ENCODE data around the gene GRAP2. TPM values are rescaled to one million over a fixed set of nuclear protein-coding genes. Genes with fewer than 3 reads are reported as not detected.
A peak's percentile ranks its signal among the peaks of the same experiment; 100 is the strongest.

The GRAP2 gene
- total and polyA plus RNA-seq, 2 experiments from 2014 or later, result 0.42 TPM; not detected in 1

DNA sequence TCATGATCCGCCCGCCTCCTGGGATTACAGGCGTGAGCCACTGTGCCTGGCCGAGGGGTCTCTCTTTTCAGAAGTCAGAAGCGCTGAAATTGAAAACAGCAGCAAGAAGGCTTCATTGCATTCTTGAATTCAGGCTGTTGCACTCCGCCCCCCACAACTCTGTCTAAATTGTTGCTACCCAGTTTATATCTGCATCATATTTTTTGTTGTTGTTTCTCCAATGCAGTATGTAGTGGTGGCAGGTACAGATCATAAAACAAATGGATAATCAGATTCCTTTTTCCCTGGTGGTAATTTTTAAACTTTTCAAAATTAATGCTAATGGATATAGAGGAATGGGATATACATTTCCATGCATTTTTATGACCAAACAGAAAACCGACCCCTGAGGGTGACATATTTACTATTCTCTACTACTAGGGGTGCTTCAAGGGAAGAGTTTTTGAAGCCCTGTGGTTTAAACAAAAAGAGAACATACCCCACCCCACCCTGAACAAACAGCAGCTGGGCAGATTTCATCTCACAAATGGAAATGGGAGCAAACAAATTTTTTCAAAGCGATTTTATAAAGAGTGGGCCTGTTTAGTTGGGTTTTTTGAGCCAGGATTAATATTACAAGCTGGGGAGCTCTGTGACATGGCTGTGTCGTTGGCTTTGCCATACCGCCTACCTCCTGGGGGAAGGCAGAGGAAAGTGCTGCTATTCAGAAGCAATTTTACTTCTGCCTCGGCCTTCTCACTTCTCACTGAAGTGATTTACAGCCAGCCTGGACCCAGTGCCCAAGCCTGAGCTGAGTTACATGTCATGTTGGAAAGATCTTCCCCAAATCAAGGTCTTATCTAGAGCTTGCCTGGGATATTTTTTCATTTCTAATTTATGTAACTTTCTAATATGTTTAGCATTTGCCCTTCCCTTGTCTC, 43.3 kb downstream of the GRAP2 start:
- Histone ChIP-seq H3K4me1 (ENCODE audit: insufficient read depth) (peaks cover 67% of the 10 kb centered on the region), H3F3A (replicated peaks; ENCODE audit: low read depth) (peaks cover 5% of the 10 kb centered on the region; the same call in 1 of the 2 replicates), H3K27me3 (ENCODE audit: insufficient read depth) (no peaks in the 10 kb centered on the region), H3K79me2 (replicated peaks; ENCODE audit: insufficient read depth) (no peaks in the 10 kb centered on the region), H3K36me3 (ENCODE audit: insufficient read depth) (no peaks in the 10 kb centered on the region), H4K20me1 (replicated peaks; ENCODE audit: insufficient read depth) (no peaks in the 10 kb centered on the region), H3K4me2 (peak overlapping the region; percentile 35), H3K4me3 (no peak overlapping the region), H2AFZ (peak overlapping the region; percentile 7; the same call in 1 of the 2 replicates), H3K27ac (ENCODE audit: low read depth) (no peak overlapping the region), H3K9me2 (ENCODE audit: insufficient read depth) (no peaks in the 10 kb centered on the region)
- H3K36me3 Mint-ChIP-seq (ENCODE audit: low read depth), result no peaks in the 10 kb centered on the region
- no peak overlapping the region for H3K27ac Mint-ChIP-seq
- H3K9me3 Mint-ChIP-seq, result no peaks in the 10 kb centered on the region; the same call in 2 of the 3 replicates
- no peak overlapping the region for H3K4me3 Mint-ChIP-seq
- no peak for DNase-seq (ENCODE audit: low spot score)
- peak; percentile 14 for ATAC-seq
- peaks cover 62% of the 10 kb centered on the region for H3K4me1 Mint-ChIP-seq
- TF ChIP-seq STAT1 (IDR thresholded peaks at IDR 0.05; ENCODE audit: unreplicated experiment), result no peak
- TF ChIP-seq, protein P1, sequence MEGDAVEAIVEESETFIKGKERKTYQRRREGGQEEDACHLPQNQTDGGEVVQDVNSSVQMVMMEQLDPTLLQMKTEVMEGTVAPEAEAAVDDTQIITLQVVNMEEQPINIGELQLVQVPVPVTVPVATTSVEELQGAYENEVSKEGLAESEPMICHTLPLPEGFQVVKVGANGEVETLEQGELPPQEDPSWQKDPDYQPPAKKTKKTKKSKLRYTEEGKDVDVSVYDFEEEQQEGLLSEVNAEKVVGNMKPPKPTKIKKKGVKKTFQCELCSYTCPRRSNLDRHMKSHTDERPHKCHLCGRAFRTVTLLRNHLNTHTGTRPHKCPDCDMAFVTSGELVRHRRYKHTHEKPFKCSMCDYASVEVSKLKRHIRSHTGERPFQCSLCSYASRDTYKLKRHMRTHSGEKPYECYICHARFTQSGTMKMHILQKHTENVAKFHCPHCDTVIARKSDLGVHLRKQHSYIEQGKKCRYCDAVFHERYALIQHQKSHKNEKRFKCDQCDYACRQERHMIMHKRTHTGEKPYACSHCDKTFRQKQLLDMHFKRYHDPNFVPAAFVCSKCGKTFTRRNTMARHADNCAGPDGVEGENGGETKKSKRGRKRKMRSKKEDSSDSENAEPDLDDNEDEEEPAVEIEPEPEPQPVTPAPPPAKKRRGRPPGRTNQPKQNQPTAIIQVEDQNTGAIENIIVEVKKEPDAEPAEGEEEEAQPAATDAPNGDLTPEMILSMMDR (conservative IDR thresholded peaks at IDR 0.05; ENCODE audit: low read depth in 2 of 2), result no peak
- TF ChIP-seq EZH2 (IDR thresholded peaks at IDR 0.05; ENCODE audit: low read depth, unreplicated experiment), result no peak
- TF ChIP-seq NANOG (IDR thresholded peaks at IDR 0.05; ENCODE audit: borderline replicate concordance), result no peak
- TF ChIP-seq ZNF114 (CRISPR knock-in tag; IDR thresholded peaks at IDR 0.05), result no peak
- TF ChIP-seq ZNF331 (CRISPR knock-in tag; IDR thresholded peaks at IDR 0.05; ENCODE audit: low read depth), result no peak
- no peak for TF ChIP-seq JUNB (IDR thresholded peaks at IDR 0.05; ENCODE audit: unreplicated experiment)
- TF ChIP-seq, protein P2, sequence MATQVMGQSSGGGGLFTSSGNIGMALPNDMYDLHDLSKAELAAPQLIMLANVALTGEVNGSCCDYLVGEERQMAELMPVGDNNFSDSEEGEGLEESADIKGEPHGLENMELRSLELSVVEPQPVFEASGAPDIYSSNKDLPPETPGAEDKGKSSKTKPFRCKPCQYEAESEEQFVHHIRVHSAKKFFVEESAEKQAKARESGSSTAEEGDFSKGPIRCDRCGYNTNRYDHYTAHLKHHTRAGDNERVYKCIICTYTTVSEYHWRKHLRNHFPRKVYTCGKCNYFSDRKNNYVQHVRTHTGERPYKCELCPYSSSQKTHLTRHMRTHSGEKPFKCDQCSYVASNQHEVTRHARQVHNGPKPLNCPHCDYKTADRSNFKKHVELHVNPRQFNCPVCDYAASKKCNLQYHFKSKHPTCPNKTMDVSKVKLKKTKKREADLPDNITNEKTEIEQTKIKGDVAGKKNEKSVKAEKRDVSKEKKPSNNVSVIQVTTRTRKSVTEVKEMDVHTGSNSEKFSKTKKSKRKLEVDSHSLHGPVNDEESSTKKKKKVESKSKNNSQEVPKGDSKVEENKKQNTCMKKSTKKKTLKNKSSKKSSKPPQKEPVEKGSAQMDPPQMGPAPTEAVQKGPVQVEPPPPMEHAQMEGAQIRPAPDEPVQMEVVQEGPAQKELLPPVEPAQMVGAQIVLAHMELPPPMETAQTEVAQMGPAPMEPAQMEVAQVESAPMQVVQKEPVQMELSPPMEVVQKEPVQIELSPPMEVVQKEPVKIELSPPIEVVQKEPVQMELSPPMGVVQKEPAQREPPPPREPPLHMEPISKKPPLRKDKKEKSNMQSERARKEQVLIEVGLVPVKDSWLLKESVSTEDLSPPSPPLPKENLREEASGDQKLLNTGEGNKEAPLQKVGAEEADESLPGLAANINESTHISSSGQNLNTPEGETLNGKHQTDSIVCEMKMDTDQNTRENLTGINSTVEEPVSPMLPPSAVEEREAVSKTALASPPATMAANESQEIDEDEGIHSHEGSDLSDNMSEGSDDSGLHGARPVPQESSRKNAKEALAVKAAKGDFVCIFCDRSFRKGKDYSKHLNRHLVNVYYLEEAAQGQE (IDR thresholded peaks at IDR 0.05; ENCODE audit: unreplicated experiment), result no peak
- no peak for TF ChIP-seq CREB1 (CRISPR knock-in tag; IDR thresholded peaks at IDR 0.05; ENCODE audit: low read depth)
- TF ChIP-seq, protein P3, sequence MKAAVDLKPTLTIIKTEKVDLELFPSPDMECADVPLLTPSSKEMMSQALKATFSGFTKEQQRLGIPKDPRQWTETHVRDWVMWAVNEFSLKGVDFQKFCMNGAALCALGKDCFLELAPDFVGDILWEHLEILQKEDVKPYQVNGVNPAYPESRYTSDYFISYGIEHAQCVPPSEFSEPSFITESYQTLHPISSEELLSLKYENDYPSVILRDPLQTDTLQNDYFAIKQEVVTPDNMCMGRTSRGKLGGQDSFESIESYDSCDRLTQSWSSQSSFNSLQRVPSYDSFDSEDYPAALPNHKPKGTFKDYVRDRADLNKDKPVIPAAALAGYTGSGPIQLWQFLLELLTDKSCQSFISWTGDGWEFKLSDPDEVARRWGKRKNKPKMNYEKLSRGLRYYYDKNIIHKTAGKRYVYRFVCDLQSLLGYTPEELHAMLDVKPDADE (IDR thresholded peaks at IDR 0.05), result no peak
- TF ChIP-seq EZH2phosphoT487 (IDR thresholded peaks at IDR 0.05; ENCODE audit: unreplicated experiment), result no peak
- TF ChIP-seq, protein P4, sequence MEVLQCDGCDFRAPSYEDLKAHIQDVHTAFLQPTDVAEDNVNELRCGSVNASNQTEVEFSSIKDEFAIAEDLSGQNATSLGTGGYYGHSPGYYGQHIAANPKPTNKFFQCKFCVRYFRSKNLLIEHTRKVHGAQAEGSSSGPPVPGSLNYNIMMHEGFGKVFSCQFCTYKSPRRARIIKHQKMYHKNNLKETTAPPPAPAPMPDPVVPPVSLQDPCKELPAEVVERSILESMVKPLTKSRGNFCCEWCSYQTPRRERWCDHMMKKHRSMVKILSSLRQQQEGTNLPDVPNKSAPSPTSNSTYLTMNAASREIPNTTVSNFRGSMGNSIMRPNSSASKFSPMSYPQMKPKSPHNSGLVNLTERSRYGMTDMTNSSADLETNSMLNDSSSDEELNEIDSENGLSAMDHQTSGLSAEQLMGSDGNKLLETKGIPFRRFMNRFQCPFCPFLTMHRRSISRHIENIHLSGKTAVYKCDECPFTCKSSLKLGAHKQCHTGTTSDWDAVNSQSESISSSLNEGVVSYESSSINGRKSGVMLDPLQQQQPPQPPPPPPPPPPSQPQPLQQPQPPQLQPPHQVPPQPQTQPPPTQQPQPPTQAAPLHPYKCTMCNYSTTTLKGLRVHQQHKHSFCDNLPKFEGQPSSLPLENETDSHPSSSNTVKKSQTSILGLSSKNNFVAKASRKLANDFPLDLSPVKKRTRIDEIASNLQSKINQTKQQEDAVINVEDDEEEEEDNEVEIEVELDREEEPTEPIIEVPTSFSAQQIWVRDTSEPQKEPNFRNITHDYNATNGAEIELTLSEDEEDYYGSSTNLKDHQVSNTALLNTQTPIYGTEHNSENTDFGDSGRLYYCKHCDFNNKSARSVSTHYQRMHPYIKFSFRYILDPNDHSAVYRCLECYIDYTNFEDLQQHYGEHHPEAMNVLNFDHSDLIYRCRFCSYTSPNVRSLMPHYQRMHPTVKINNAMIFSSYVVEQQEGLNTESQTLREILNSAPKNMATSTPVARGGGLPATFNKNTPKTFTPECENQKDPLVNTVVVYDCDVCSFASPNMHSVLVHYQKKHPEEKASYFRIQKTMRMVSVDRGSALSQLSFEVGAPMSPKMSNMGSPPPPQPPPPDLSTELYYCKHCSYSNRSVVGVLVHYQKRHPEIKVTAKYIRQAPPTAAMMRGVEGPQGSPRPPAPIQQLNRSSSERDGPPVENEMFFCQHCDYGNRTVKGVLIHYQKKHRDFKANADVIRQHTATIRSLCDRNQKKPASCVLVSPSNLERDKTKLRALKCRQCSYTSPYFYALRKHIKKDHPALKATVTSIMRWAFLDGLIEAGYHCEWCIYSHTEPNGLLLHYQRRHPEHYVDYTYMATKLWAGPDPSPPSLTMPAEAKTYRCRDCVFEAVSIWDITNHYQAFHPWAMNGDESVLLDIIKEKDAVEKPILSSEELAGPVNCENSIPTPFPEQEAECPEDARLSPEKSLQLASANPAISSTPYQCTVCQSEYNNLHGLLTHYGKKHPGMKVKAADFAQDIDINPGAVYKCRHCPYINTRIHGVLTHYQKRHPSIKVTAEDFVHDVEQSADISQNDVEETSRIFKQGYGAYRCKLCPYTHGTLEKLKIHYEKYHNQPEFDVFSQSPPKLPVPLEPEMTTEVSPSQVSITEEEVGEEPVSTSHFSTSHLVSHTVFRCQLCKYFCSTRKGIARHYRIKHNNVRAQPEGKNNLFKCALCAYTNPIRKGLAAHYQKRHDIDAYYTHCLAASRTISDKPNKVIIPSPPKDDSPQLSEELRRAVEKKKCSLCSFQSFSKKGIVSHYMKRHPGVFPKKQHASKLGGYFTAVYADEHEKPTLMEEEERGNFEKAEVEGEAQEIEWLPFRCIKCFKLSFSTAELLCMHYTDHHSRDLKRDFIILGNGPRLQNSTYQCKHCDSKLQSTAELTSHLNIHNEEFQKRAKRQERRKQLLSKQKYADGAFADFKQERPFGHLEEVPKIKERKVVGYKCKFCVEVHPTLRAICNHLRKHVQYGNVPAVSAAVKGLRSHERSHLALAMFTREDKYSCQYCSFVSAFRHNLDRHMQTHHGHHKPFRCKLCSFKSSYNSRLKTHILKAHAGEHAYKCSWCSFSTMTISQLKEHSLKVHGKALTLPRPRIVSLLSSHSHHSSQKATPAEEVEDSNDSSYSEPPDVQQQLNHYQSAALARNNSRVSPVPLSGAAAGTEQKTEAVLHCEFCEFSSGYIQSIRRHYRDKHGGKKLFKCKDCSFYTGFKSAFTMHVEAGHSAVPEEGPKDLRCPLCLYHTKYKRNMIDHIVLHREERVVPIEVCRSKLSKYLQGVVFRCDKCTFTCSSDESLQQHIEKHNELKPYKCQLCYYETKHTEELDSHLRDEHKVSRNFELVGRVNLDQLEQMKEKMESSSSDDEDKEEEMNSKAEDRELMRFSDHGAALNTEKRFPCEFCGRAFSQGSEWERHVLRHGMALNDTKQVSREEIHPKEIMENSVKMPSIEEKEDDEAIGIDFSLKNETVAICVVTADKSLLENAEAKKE (CRISPR knock-in tag; IDR thresholded peaks at IDR 0.05), result no peak
- no peak for TF ChIP-seq POLR2AphosphoS5 (IDR thresholded peaks at IDR 0.05; ENCODE audit: low read depth)
- peaks cover 4% of the 10 kb centered on the region for H3K27me3 Mint-ChIP-seq (ENCODE audit: insufficient read depth, low read depth, poor library complexity)
